Endodermal cell (in vitro differentiated cells): ENCODE results near the gene CCDC9. TPM values are rescaled to one million over a fixed set of nuclear protein-coding genes. Genes with fewer than 3 reads are reported as not detected.
A peak's percentile ranks its signal among the peaks of the same experiment; 100 is the strongest.
"Not testable (repeated sequence)": the region's sequence is repeated elsewhere in the genome, so short reads cannot be mapped to it uniquely, and the experiment has no call there.

ENCODE experiments used
- DNase-seq: peaks from one replicate; pipeline ENCODE4 v3.0.0-alpha.2; 2017
- H3K27ac ChIP-seq: 2 replicates; pipeline ENCODE4 v1.5.1; 2013; ENCODE audit warnings: mild to moderate bottlenecking, low read depth, low read length, moderate library complexity
- H3K27me3 ChIP-seq: 2 replicates; pipeline ENCODE4 v1.6.1; 2013; ENCODE audit warnings: mild to moderate bottlenecking, low read length, moderate library complexity; ENCODE audit not compliant: insufficient read depth, control insufficient read depth, poor library complexity, severe bottlenecking
- H3K36me3 ChIP-seq: 2 replicates; pipeline ENCODE4 v1.7.0; 2013; ENCODE audit warnings: mild to moderate bottlenecking, low read length, moderate library complexity; ENCODE audit not compliant: control insufficient read depth, insufficient read depth
- H3K4me1 ChIP-seq: one replicate; pipeline ENCODE4 v1.7.0; 2013; ENCODE audit warnings: low read length; ENCODE audit not compliant: control insufficient read depth, insufficient read depth
- H3K4me3 ChIP-seq: 2 replicates; pipeline ENCODE4 v1.5.1; 2013; ENCODE audit warnings: mild to moderate bottlenecking, low read length, moderate library complexity
- H3K9ac ChIP-seq: 2 replicates; pipeline ENCODE4 v1.6.1; 2013; ENCODE audit warnings: mild to moderate bottlenecking, low read length, moderate library complexity; ENCODE audit not compliant: poor library complexity, severe bottlenecking; ENCODE audit errors: extremely low read depth
- H3K9me3 ChIP-seq: 2 replicates; pipeline ENCODE4 v1.6.1; 2013; ENCODE audit warnings: mild to moderate bottlenecking, low read length, moderate library complexity; ENCODE audit not compliant: control insufficient read depth
- H3K27ac Mint-ChIP-seq: 2 replicates; pipeline ENCODE4 v1.8.0; 2020; ENCODE audit warnings: mixed read lengths
- H3K27me3 Mint-ChIP-seq: 2 replicates; pipeline ENCODE4 v1.8.0; 2021; ENCODE audit warnings: mild to moderate bottlenecking, mixed read lengths; ENCODE audit not compliant: insufficient read depth
- H3K36me3 Mint-ChIP-seq: 2 replicates; pipeline ENCODE4 v1.8.0; 2020; ENCODE audit warnings: low read depth, mixed read lengths
- H3K4me1 Mint-ChIP-seq: 2 replicates; pipeline ENCODE4 v1.8.0; 2020; ENCODE audit warnings: mixed read lengths
- H3K4me3 Mint-ChIP-seq: 2 replicates; pipeline ENCODE4 v1.8.0; 2020; ENCODE audit warnings: mild to moderate bottlenecking, moderate library complexity, mixed read lengths
- H3K9me3 Mint-ChIP-seq: 2 replicates; pipeline ENCODE4 v1.8.0; 2020; ENCODE audit warnings: mild to moderate bottlenecking, mixed read lengths
- CTCF ChIP-seq: fragments of 200-600 bp; sonication (generic); conservative IDR thresholded peaks from 2 replicates; pipeline ENCODE4 v1.5.0; 2021; ENCODE audit warnings: antibody characterized with exemption, mild to moderate bottlenecking
- WGBS, 2 experiments: methylation state at CpG; one replicate each; pipeline versions ENCODE4 v1.1.5 to v1.1.7; 2013; ENCODE audit warnings: missing lambda C conversion rate in 2 of 2, mixed read lengths in 1 of 2; ENCODE audit not compliant: insufficient coverage in 1 of 2, insufficient read length in 1 of 2; 5-methylcytosine and 5-hydroxymethylcytosine counted together
- total RNA-seq, 2 donors: library from RNA; stranded (reverse); fragmentation: NEBNext Ultra II Directional in 1 of 2; extraction: Animal tissue kit (Norgen Biotek cat#: 25700) in 1 of 2; gene quantifications; 2 replicates in 1 of 2; 3 replicates in 1 of 2; pipeline ENCODE4 v1.2.1, GENCODE V29; 2021

Gene CCDC9
- total RNA-seq, 2 donors from 2014 or later, result 33.8 to 46.2 TPM

GRCh38 chr19:47243364-47243775 is 13.0 kb upstream of the CCDC9 start:
- no peak overlapping the region for H3K27ac ChIP-seq
- no peak for DNase-seq
- Mint-ChIP-seq H3K27ac (peak overlapping the region; percentile 20), H3K4me1 (peaks cover 3% of the 10 kb centered on the region), H3K9me3 (no peaks in the 10 kb centered on the region), H3K4me3 (peak overlapping the region; percentile 44), H3K36me3 (no peaks in the 10 kb centered on the region), H3K27me3 (peaks cover 32% of the 10 kb centered on the region)
- WGBS, 2 experiments, result 11 to 22% methylated on average over 7 to 9 of the region's 9 CpGs
- H3K36me3 ChIP-seq, result no peaks in the 10 kb centered on the region
- H3K9ac ChIP-seq, result peak overlapping the region; percentile 70
- no peak for TF ChIP-seq CTCF
- H3K9me3 ChIP-seq, result no peaks in the 10 kb centered on the region
- H3K27me3 ChIP-seq, result peaks cover 43% of the 10 kb centered on the region
- H3K4me3 ChIP-seq, result peak overlapping the region; percentile 78
- peaks cover 6% of the 10 kb centered on the region for H3K4me1 ChIP-seq

- H3K27me3 ChIP-seq, result peaks cover 37% of the 10 kb centered on the region
- H3K4me1 ChIP-seq, result peaks cover 6% of the 10 kb centered on the region
- H3K4me1 Mint-ChIP-seq, result peaks cover 3% of the 10 kb centered on the region
- H3K9me3 Mint-ChIP-seq, result no peaks in the 10 kb centered on the region
- H3K9ac ChIP-seq, result peak overlapping the region; percentile 70
- H3K4me3 Mint-ChIP-seq, result peak overlapping the region; percentile 44
- peak overlapping the region; percentile 78 for H3K4me3 ChIP-seq
- no peaks in the 10 kb centered on the region for H3K9me3 ChIP-seq
- H3K36me3 Mint-ChIP-seq, result no peaks in the 10 kb centered on the region
- H3K27ac Mint-ChIP-seq, result peak overlapping the region; percentile 85
- peaks cover 27% of the 10 kb centered on the region for H3K27me3 Mint-ChIP-seq
- no peaks in the 10 kb centered on the region for H3K36me3 ChIP-seq
- 2 to 3% methylated on average over 22 to 46 of the region's 46 CpGs for WGBS, 2 experiments
- H3K27ac ChIP-seq, result peak overlapping the region; percentile 80
- DNase-seq, result peak; percentile 99
- TF ChIP-seq CTCF, result peak; percentile 100
Measured at GRCh38 chr19:47243776-47244547, 12.4 kb upstream of the CCDC9 start.

- no peaks in the 10 kb centered on the region for H3K4me1 ChIP-seq
- H3K4me3 ChIP-seq, result no peak overlapping the region
- no peaks in the 10 kb centered on the region for H3K9me3 Mint-ChIP-seq
- H3K27ac Mint-ChIP-seq, result peak overlapping the region; percentile 87
- no peak overlapping the region for H3K27ac ChIP-seq
- H3K9ac ChIP-seq, result no peak overlapping the region
- no peaks in the 10 kb centered on the region for H3K4me1 Mint-ChIP-seq
- no peak overlapping the region for H3K4me3 Mint-ChIP-seq
- DNase-seq, result peak; percentile 92
- no peaks in the 10 kb centered on the region for H3K9me3 ChIP-seq
- WGBS, 2 experiments, result 54 to 89% methylated on average over 11 to 23 of the region's 25 CpGs
- no peaks in the 10 kb centered on the region for H3K36me3 ChIP-seq
- peaks cover 6% of the 10 kb centered on the region for H3K27me3 ChIP-seq
- peaks cover 13% of the 10 kb centered on the region for H3K27me3 Mint-ChIP-seq
- TF ChIP-seq CTCF, result peak; percentile 98
- H3K36me3 Mint-ChIP-seq, result no peaks in the 10 kb centered on the region
Measured at GRCh38 chr19:47247308-47247990, 8.9 kb upstream of the CCDC9 start.

GRCh38 chr19:47253016-47253415 is 3.3 kb upstream of the CCDC9 start:
- WGBS, 2 experiments, result 72 to 96% methylated on average over 3 to 6 of the region's 8 CpGs
- not testable (repeated sequence) for H3K27ac ChIP-seq, DNase-seq, H3K4me1 ChIP-seq, H3K36me3 ChIP-seq, H3K36me3 Mint-ChIP-seq, H3K27ac Mint-ChIP-seq, H3K9me3 ChIP-seq, H3K4me1 Mint-ChIP-seq, H3K27me3 Mint-ChIP-seq, H3K9me3 Mint-ChIP-seq, H3K9ac ChIP-seq, H3K27me3 ChIP-seq, H3K4me3 ChIP-seq, H3K4me3 Mint-ChIP-seq
